GM21825 (cell line): ENCODE measurements around the gene PTPN2.

Experiments
- ATAC-seq: cut with Tn5 transposase; IDR thresholded peaks from one replicate; pipeline ENCODE4 v1.9.1; 2021; ENCODE audit warnings: mild to moderate bottlenecking, moderate library complexity; ENCODE audit not compliant: unreplicated experiment

The PTPN2 gene

DNA sequence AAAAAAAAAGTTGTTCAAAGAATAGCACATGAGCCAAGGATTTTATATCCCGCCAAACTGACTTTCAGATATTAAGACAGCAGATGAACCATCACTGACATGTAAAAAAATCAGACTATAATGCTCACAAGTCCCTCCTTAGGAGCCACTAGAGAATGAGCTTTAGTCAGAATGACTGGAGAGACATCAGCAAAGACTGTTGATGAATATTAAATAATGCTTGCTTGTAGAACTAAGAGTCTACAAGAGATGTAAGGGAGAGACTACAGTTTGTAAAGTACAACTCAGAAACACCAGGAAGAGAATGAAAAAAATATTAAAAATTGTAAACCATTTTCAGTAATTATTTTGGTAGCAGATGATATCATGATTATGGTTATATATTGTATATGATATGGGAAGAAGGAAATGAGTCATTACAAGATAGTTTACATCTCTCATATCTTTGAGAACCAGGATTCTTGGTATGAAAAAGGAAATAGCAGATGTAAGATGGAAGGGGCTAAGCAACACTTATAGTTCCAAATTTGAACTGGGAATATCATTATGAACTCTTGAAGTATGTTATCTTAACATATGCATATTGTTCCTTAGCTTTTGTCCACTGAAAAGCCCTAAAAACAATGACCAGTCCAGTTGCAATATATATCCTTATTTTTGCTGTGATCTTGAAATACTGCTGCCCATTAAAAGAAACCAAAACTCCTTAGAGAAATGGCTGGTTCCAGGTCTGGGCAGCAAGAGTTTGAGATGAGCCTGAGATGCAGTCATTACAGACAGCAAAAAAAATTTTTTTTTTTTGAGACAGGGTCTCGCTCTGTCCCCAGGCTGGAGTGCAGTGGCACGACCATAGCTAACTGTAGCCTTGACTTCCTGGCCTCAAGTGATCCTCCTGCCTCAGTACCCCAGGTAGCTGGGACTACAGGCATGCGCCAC is 55.7 kb downstream of the PTPN2 start:
- ATAC-seq, result no peak

- ATAC-seq, result no peak
These were observed 56.4 kb downstream of the PTPN2 start for GRCh38 chr18:12827588-12827987.

- no peak for ATAC-seq
These were observed 58.8 kb downstream of the PTPN2 start for GRCh38 chr18:12825230-12825629.

GRCh38 chr18:12823892-12824291 is 60.1 kb downstream of the PTPN2 start:
- ATAC-seq, result no peak

GRCh38 chr18:12821408-12821807 is 62.6 kb downstream of the PTPN2 start:
- no peak for ATAC-seq

DNA sequence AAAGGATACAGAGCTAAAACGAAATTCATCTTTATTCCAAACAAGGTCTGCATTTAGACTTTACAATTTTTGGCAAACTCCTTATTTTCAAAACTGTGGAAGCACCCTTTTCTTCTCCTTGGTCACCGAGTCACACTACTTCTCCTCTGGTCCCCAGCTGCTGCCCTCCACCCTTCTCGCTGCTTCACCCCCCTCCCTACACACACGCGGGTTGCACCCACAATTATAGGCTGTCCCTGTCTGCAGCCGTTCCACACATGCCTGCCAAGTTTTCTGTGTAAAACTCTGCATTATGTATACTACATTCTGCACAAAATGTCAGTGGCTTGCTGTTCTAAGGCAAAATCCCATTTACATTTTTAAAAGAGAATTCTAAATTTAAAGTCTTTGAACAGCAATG is 63.5 kb downstream of the PTPN2 start:
- ATAC-seq, result no peak

DNA sequence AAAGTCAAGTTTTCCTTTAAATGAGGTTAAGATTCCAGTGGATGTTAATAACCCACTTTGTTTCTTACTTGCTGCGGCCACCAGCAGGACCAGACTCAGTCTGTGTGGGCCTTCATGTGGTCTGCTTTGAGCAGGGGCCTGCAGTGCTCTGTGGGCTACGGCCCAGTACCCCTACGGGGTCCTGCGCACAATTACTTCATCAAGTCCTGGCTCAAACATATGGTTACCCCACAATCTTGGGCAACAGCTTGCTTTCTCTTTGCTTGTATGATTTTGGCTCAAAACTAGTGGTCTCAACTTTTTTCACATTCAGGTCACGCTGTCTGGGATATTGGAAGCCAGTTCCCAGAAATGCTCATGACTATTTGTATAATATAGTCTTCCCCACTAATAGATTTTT is 64.2 kb downstream of the PTPN2 start:
- no peak for ATAC-seq

- ATAC-seq, result peak; percentile 89
These were observed 64.7 kb downstream of the PTPN2 start for GRCh38 chr18:12819322-12819721.

GRCh38 chr18:12818243-12818642 is 65.8 kb downstream of the PTPN2 start:
- ATAC-seq, result no peak

GRCh38 chr18:12816451-12816850 is 67.6 kb downstream of the PTPN2 start:
- ATAC-seq, result no peak

DNA sequence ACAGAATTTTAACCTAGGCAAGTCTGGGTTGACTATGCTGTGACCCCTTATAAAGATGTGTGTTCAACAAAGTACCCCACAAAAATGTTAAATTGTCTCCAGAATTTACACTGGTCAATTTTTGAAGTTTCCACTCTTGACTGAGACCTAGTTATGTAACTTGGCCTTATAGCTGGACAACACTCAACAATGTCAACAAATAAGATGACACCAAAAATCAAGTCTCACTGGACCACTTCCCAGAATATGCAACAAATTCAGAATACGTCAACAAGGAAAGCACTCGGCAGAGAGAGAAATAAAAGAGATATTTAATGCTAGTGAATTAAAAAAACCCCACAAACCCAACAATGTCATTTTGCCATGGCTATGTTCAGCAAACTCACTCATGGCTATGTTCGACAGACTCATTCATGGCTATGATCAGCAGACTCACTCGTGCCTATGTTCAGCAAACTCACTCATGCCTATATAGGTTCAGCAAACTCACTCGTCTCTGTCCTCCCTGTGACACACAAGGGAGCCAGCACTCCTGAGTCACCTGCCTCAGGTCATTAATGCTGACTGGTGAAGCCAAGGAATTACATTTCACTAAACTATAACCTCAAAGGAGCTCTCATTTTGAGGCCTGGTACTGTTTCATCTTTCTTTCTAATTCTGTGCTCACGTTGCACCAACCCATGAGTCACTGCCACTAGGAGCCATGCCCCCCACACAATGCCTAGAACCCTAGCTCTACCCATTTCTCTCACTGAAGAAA is 72.7 kb downstream of the PTPN2 start:
- no peak for ATAC-seq

DNA sequence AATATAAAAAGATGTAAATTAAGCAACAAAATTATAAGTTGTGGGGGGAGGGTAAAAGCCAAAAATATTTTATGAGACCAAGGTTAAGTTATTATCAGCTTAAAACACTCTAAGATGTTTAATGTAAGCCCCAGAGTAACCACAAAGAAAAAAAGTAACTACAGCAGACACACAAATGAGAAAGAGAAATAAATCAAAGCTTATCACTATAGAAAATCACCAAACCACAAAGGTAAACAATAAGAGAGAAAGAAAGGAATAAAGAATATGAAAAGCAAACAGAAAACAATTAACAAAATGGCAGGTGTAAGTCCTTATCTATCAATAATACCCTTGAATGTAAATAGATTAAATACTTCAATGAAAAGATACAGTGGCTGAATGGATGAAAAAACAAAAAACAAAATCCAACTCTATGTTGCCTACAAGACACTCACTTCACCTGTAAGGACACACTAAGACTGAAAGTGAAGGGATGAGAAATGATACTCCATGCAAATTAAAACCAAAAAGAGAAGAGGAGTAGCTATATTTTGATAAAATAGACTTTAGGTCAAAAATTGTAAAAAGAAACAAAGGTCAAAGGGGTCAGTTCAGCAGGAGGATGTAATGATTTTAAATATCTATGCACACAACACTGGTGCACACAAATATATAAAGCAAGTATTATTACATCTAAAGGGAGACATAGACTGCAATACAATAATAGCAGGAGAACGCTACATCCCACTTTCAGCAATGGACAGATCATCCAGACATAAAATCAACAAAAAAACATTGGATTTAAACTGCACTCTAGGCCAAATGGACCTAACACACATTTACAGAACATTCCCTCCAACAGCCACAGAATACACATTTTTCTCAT is 80.7 kb downstream of the PTPN2 start:
- no peak for ATAC-seq

DNA sequence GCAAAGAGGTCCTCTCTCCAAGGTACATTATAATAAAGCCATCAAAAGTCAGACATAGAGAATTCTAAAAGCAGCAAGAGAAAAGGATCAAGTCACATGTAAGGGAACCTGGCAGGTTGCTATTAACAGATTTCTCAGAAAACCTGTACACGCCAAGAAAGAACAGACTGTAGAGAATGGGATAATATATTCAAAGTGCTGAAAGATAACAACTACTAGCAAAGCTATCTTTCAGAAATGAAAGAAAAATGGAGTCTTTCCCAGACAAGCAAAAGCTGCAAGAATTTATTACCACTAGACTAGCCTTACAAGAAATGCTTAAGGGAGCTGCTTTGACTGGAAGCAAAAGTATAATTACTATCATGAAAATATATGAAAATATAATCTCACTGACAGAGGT is 81.5 kb downstream of the PTPN2 start:
- no peak for ATAC-seq

DNA sequence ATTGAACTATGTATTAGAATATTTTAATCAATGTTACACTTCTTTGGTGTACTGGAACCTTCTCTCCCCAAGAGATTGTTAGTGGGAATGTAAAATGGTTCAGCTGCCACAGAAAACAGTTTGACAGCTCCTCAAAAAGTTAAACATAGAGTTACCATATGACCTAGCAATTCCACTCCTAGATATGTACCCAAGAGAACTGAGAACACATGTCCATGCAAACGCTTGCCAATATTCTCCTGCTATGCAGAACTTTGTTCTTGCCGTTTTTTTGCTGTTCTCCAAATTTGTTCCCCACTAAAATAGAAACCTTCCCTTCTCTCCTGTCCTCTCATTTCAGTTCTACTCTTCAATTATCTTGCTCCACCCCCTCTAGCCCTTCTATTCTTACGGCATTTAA is 87.6 kb downstream of the PTPN2 start:
- no peak for ATAC-seq

DNA sequence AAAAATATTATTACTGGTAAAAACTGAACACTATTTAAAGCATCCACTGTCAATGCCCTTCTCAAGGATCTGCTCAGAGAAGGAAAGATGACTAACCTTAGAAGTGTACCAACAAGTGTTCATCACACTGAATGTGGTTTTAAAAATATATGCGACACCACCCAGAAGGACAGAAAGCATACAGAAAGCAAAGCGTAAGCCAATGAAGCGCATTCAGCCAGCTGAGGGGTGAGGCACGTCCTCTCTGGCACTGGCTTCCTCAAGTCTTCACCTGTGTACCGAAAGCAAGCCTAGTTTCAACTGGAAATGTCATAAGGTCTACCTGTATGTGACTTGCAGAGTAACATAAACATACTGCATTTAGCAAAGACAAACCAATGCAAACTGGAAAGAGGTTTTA is 92.4 kb downstream of the PTPN2 start:
- ATAC-seq, result no peak

DNA sequence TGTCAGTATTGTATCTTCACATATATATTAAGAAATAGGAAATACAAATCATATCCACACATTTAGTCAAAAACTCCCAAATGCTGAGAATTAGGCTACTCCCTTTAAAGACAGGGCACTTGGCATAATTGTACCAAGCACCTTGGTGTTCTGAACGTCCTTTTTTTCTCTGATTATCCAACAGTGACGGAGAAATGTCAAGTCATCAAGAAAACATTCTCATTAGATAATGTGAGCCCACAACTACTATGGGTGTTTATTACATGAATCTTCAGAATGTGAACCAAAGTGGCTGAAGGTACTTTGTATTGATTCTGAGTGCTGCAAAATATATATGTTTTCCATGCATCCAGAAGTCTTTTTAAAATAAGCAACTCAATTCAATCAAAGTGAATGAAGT is 97.4 kb downstream of the PTPN2 start:
- no peak for ATAC-seq

DNA sequence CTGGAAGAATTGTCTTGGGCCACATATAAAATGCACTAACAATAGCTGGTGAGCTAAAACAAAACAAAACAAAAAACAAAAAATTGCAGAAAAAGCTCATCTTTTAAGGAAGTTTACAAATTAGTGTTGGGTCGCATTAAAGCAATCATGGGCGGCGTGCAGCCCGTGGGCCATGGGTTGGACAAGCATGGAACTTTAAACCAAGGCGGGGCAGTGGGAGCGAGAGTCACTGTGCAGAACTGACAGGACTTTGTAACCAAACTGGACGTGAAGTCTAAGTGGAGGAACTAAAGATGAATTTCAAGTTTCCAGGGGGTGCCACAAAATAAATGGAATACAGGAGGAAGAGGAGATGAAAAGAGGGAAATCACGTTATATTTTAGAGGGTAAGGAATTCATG is 100.5 kb downstream of the PTPN2 start:
- ATAC-seq, result no peak

DNA sequence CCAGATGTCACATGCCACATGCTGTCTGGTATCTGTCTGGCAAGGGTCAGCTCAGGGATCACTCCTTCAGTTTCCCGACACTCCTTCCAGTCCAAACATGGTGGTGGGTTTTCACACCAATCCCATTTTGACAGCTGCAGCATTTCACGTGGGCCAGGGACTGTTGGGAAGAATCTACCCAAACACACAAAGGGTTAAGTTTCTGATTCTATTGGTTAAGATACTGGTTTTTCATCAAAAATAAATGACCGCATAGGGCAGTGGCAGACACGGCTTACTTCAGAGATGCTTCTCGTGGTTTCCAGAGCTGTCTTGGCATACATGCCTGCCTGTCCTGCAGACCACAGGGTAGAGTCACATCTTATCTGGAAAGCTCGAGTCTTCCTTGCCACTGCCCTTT is 101.5 kb downstream of the PTPN2 start:
- no peak for ATAC-seq

- no peak for ATAC-seq
These were observed 104.6 kb downstream of the PTPN2 start for GRCh38 chr18:12779456-12779855.

DNA sequence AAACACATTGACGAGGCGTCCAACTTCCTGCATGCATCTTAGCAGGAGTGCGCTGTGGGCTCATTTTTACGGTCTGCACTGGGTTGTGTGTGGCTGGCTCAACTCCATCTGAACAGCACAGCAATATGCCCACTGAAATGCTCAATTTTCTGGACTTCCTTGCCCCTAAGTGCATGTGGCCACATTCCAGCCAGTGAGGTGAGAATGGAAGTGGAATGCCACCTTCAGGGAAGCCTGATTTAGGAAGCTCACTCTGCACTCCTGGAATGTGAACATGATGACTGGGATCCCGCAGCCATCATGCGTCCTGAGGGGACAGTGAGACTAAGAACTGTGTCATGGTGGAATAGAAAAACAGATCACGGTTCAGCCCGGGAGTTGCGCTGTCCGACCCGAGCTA is 105.0 kb downstream of the PTPN2 start:
- ATAC-seq, result no peak

DNA sequence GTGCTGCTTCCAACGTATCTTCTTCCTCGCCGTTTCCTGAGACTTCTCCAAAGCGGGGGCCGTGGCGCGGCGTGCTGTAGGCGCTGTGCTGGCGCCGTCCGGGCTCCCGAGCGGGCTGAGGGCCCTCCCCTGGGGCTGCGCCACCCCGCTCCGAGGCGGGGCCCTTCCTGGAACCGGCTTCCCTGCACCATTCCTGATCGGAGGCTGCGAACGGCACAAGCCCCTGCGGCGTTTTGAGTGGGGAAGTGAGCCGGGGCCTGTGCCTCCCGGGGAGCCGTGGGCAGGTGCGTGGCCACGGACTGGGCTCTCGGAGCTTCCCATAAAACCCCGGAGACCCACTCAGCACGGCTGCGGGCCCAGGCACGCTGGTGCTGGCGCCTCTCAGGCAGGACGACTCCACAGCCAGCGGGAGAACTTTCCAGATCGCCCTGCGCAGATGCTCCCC is 106.5 kb downstream of the PTPN2 start:
- no peak for ATAC-seq
